Brain microvascular endothelial cell (primary cell): Measurements from ENCODE around the gene RAP1GAP.

Experiments
- DNase-seq: peaks from one replicate; pipeline ENCODE4 v3.0.0-alpha.2; 2020
- H3K27ac ChIP-seq: fragments of 250-450 bp; sonication (Bioruptor Pico); 2 replicates; pipeline ENCODE4 v1.5.1; 2020; ENCODE audit warnings: mild to moderate bottlenecking, moderate library complexity
- H3K27me3 ChIP-seq: fragments of 250-450 bp; sonication (Bioruptor Pico); replicated peaks from 2 replicates; pipeline ENCODE4 v1.5.1; 2020; ENCODE audit warnings: mild to moderate bottlenecking
- H3K36me3 ChIP-seq: fragments of 250-450 bp; sonication (Bioruptor Pico); replicated peaks from 2 replicates; pipeline ENCODE4 v1.5.1; 2020; ENCODE audit warnings: mild to moderate bottlenecking
- H3K4me3 ChIP-seq: 2 replicates; pipeline ENCODE4 v1.5.1; 2011; ENCODE audit warnings: low read depth, mild to moderate bottlenecking, control low read depth, low read length, moderate library complexity
- in situ Hi-C: cut with HindIII; loops from 2 replicates; pipeline ENCODE4 v1.10.0; 2017; ENCODE audit warnings: low sequenced_read_pairs, low pct_ligation_motif_present
- TF ChIP-seq, protein P1 (sequence below): IDR thresholded peaks from 2 replicates; pipeline ENCODE4 v1.5.1; 2011; ENCODE audit warnings: low read depth, mild to moderate bottlenecking, moderate library complexity, low read length, control low read depth, inconsistent platforms; ENCODE audit errors: missing control alignments

The RAP1GAP gene

DNA sequence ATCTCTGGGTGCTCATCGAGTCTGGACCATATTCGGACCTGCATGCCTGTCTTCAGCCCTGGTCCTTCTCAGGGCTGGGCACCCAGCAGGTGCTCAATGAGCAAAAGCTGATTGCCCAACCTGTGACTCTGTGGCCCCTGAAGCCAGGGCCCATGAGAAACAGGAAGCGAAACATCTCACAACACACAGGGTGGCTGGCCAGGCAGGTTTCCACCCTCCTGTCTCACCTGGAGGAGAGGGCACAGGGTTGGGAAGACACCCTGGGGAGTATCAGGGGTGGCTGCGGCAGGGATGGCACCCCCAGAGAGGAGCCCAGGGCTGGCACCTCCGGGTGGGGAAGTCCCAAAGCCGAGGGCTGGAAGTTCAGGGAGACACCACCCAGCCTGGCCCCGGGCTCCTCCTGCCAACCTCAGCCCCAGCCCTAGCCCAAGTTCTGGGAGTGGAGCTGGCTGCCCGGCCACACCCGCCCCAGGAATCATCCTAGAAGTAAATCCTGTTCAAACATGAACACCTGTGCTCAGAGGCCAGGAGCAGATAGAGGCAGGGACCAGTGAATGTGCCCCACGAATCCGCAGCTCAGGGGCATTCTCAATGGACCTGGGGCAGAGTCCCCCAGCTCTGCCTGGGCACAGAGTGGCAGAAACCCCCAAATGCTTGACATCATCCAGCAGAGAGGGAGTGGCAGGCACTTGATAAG, 54.6 kb downstream of the RAP1GAP start:
- TF ChIP-seq, protein P1, sequence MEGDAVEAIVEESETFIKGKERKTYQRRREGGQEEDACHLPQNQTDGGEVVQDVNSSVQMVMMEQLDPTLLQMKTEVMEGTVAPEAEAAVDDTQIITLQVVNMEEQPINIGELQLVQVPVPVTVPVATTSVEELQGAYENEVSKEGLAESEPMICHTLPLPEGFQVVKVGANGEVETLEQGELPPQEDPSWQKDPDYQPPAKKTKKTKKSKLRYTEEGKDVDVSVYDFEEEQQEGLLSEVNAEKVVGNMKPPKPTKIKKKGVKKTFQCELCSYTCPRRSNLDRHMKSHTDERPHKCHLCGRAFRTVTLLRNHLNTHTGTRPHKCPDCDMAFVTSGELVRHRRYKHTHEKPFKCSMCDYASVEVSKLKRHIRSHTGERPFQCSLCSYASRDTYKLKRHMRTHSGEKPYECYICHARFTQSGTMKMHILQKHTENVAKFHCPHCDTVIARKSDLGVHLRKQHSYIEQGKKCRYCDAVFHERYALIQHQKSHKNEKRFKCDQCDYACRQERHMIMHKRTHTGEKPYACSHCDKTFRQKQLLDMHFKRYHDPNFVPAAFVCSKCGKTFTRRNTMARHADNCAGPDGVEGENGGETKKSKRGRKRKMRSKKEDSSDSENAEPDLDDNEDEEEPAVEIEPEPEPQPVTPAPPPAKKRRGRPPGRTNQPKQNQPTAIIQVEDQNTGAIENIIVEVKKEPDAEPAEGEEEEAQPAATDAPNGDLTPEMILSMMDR: no peak
- Histone ChIP-seq H3K27me3 (peaks cover 5% of the 10 kb centered on the region), H3K27ac (no peak overlapping the region), H3K4me3 (no peak overlapping the region), H3K36me3 (no peaks in the 10 kb centered on the region)
- no peak for DNase-seq
- in situ Hi-C loops: no loop called here

DNA sequence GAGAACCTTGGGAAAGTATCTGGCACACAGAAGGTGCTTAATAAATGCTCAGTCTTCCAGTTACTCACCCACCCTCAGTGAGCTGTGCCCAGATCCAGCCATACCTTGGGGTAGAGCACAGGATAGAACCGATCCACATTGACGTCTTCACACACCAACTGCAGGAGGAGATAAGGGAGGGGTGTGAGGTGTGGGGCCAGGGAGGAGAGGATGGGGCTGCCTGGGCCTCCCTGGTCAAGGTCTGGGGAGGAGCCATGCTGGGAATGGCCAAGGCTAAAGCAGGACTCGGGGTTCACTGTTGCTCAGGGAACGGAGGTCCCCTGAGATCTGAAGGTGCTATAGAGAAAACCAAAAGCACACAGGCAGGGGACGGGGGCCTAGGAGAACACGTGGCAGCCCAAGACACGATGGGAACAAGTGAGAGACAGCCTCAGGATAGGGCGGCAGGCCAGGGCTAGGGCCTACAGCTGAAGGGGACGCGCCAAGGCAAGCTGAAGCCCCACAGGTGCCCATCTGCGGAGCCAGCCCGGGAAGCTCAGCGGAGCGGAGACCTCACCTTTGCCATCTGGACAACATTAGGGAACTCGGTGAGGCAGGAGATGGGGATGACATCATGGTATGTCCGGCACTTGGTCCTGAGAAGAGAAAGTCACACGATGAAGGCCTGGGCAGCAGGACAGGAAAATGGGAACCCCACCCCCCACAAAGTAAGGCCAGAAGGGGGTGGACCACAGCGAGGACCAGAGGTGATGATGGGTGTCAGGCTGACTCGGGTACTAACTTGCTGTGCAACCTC, 55.9 kb downstream of the RAP1GAP start:
- no peaks in the 10 kb centered on the region for H3K36me3 ChIP-seq
- H3K27me3 ChIP-seq: peaks cover 5% of the 10 kb centered on the region
- in situ Hi-C loops: no loop called here

DNA sequence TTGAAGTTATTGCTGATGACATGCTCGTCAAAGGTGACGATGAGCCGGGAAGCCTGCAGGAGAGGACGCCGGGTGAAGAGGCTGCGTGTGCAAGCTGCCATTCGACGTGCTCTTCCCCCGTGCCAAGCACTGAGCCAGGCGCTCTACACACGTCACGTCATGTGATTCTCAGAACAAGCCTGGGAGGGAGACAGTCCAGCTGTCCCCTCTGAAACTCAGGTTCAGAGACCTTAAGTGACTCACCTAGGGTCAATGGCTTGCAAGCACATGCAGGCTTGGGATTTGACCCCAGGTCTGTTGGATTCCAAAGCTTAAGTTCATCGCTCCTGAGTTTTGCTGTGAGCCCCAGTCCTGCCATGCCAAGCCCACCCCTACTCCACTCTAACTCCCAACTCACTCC, 57.1 kb downstream of the RAP1GAP start:
- peaks cover 5% of the 10 kb centered on the region for H3K27me3 ChIP-seq
- in situ Hi-C loops: no loop called here
- no peaks in the 10 kb centered on the region for H3K36me3 ChIP-seq
- TF ChIP-seq, protein P1: no peak
- DNase-seq: no peak
- H3K27ac ChIP-seq: no peak overlapping the region
- no peak overlapping the region for H3K4me3 ChIP-seq

More for the DNA sequence above, 55.9 kb downstream of the RAP1GAP start:
- H3K27ac ChIP-seq: no peak overlapping the region
- no peak for DNase-seq
- TF ChIP-seq, protein P1: no peak
- no peak overlapping the region for H3K4me3 ChIP-seq

DNA sequence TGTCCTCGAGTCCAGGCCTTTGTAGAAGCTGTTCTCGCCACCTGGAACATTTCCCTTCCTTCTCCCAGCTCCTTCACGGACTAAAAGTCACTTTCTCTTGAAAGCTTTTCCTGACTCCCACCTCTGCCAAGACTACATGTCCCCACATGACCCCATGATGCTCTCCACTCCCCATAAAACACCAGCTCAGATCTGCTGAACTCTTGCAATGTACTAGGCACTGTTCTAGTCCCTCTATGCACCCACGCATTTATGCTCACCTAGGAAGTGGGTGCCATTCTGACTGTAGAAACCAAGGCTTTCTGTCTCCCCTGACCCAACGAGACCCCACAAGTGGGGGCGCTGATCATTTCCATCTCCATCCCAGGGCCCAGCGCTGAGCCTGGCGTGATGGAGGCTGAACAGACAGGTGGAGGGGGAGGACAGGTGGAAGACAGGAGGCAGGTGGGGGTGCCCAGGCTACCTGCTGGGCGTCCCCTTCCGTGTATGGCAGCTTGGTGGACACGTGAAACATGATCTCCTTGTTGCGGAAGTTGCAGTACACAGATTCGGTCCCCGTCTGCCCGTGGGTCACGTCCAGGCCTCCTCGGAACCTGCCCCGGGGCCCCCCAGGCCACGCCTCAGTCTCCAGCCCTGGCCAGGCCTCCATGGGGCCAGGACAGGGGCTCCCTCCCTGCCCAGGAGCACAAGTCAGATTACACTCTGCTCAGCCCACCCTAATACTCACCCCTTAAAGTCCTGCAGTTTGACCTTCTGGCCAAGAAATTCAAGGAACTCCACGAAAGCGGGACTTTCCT, 58.0 kb downstream of the RAP1GAP start:
- in situ Hi-C loops: no loop called here
- DNase-seq: no peak
- Histone ChIP-seq H3K36me3 (no peaks in the 10 kb centered on the region), H3K27me3 (peaks cover 5% of the 10 kb centered on the region), H3K27ac (no peak overlapping the region), H3K4me3 (no peak overlapping the region)
- TF ChIP-seq, protein P1: no peak

GRCh38 chr1:21610027-21610426, 59.1 kb downstream of the RAP1GAP start:
- no peak overlapping the region for H3K4me3 ChIP-seq
- no peak overlapping the region for H3K27ac ChIP-seq
- H3K27me3 ChIP-seq: peaks cover 5% of the 10 kb centered on the region
- DNase-seq: no peak
- H3K36me3 ChIP-seq: no peaks in the 10 kb centered on the region
- in situ Hi-C loops: no loop called here
- TF ChIP-seq, protein P1: no peak
